Measurements from ENCODE around the gene HMGCS1.
A peak's percentile ranks its signal among the peaks of the same experiment; 100 is the strongest.
"Not testable (repeated sequence)": the region's sequence is repeated elsewhere in the genome, so short reads cannot be mapped to it uniquely, and the experiment has no call there.

Gene HMGCS1

DNA sequence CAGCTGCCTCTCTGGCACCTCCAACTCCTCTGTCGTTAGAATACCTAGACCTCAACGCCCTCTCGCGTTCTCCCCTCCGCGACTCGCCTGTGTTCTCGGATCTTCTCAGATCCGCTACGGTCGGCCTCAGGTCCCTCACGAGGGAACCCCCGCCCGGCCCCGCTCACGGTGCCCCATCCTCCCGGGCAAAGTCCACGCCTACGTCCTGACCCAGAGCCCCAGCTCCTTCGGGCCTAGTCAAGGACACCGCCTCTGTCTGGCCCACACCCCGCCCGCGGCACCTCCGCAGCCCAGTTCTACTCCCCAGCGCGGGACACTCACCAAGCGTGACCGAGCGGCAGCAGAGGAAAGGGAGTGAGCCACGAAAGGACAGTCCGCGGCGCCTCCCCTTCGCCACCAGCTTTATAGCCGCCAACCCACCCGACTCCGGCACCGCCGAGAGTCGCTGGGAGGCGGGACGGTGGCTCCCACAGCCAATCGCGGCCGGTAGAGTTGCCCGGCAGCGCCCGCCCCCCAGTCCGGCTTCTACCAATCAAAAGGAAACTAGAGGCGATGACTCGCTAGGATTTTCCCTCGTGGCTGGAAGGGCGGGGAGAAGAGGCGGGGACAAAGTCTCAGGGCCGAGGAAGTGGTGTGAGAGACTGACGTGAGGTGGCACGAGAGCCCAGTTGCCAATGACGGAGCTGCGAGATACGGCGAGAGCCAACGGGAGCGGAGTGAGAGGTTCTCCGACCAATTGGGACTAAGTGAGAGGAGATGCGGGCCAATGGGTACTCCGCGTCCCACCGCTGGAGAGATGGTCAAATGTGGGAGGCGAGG lies at the start of gene HMGCS1:
Gene HMGCS1, minus strand, starts transcription at position 378 of the 819 bp plus-strand sequence. CDS start 14,447 bp downstream, outside the sequence.
- peak; percentile 83 to 100 (median 99) for DNase-seq

- DNase-seq: no peak
Observed at GRCh38 chr5:43358726-43359125, 45.5 kb upstream of the HMGCS1 start.

GRCh38 chr5:43358301-43358700 lies 45.1 kb upstream of the HMGCS1 start:
- no peak for DNase-seq

DNA sequence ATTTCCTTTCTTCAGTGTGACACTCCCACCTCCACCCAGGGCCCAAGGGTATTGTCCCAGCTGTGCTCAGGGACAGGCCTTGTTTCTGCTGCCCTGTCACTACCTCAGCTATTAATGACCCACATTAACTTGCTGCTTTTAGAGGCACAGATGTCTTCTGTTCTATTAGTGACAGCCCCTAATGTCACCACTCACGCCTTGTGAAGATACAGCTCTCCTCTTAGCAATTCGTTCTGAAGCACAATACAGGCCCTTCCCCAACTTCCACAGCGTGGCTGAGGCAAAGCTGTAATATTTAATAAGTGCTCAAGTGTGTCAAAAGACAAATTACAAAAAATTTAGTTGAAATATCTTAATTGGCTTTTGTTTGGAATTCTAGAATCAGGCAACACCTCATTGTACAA lies 44.7 kb upstream of the HMGCS1 start:
- no peak for DNase-seq

DNA sequence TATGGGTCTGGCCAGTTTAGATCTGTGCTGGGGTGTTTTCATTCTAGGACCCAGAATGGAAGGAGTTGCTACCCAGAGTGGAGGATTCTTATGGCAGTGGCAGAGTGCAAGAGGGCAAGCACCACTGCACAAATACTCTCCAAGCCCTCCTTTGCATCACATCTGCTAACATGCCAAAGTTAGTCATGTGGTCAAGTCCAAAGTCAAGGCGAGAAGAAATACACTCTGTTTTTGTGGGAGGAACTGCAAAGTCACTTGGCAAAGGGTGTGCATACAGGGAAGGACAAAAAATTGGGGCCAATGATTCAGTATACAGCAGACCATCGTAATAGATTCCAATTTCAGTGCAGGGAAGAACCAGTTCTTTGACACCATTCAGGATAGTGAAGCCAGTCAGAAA lies 43.9 kb upstream of the HMGCS1 start:
- no peak for DNase-seq

GRCh38 chr5:43354774-43355173 lies 41.6 kb upstream of the HMGCS1 start:
- no peak for DNase-seq

DNA sequence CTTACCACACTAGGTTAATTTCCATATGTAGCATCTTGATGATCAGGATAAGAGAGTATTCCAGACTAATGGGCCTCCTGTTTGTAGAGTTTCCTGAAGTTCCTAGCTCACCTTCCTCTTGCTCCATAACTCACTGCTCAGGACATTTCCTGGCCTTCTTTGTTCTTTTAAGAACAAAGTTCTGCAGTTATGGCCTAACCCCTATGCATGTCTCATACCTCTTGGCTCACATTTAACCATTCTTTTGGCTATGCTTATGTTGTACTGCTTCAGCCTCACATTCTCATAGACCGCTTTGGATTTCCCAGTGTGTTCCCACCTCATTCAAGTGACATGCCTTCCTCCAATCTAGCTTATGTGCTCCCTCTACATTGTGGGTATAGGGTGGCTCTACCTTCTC lies 40.5 kb upstream of the HMGCS1 start:
- no peak for DNase-seq

GRCh38 chr5:43352915-43353314 lies 39.7 kb upstream of the HMGCS1 start:
- no peak for DNase-seq

GRCh38 chr5:43352131-43352530 lies 38.9 kb upstream of the HMGCS1 start:
- no peak for DNase-seq

- DNase-seq: no peak
Observed at GRCh38 chr5:43348861-43349363, 35.7 kb upstream of the HMGCS1 start.

GRCh38 chr5:43348207-43348606 lies 35.0 kb upstream of the HMGCS1 start:
- no peak for DNase-seq

DNA sequence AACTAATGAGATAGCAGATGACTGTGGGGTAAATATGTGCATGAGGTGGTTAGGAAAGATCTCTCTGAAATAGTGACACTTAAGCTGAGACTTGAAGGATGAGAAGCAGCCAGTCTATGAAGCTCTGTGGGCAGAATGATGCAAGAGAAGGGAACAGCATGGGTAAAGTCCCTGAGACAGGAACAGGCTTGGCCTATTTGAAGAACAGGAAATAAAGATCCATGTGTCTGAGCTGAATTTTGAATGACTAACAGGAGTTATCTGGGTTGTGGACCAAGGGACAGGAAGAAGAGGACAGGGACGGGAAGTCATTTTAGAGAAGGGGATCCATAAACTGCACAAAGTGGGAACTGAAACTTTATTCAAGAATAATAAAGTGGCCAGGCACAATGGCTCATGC lies 25.6 kb upstream of the HMGCS1 start:
- DNase-seq: no peak

- peak in 7 of 56 donors; percentile 7 to 61 (median 13) for DNase-seq
Observed at GRCh38 chr5:43336159-43336558, 22.9 kb upstream of the HMGCS1 start.

- DNase-seq: no peak
Observed at GRCh38 chr5:43335681-43336080, 22.5 kb upstream of the HMGCS1 start.

DNA sequence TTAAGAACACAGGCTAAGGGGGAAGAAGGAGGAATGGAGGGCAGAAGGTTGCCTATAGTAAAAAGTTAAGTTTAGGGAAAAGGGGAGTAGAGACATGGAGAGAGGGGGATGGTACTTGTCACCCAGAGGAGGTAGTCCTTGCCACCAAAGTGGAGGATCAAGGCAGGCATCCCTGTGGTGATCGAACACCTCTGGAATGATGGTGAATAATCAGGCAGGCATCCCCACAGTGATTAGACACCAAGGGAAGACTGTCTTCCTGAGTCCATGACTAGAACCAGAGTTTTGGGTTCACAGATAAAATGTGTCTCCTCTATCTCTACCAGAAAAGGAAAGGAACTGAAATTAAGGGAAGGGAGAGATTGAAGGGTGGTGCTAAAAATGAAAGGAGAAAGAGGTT lies 19.2 kb upstream of the HMGCS1 start:
- DNase-seq: no peak

DNA sequence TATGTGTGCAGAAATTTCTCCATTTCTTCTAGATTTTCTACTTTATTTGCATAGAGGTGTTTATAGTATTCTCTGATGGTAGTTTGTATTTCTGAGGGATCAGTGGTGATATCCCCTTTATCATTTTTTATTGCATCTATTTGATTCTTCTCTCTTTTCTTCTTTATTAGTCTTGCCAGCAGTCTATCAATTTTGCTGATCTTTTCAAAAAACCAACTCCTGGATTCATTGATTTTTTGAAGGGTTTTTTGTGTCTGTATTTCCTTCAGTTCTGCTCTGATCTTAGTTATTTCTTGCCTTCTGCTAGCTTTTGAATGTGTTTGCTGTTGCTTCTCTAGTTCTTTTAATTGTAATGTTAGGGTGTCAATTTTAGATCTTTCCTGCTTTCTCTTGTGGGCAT lies 12.4 kb upstream of the HMGCS1 start:
- DNase-seq: not testable (repeated sequence)

- not testable (repeated sequence) for DNase-seq
Observed at GRCh38 chr5:43323488-43323887, 10.3 kb upstream of the HMGCS1 start.

- no peak for DNase-seq
Observed at GRCh38 chr5:43320846-43321245, 7.6 kb upstream of the HMGCS1 start.

DNA sequence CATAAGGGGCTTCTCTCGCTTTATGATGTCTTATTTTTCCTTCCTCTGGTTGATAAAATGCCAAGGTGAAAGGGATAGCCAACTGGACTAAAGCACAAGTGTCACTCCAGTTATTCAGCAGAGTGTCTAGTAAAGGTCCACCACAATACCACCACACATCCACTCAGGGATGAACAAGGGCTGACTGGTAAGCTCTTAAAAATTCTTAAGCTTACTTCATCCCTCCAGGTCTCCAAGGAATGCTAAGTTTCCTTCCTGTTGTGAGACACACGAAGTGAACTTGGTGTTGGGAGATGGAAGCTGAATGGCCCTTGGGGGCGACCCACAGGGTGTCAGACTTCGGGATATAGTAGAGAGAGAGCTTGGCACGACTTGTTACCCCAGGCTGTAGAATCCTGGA lies 3.2 kb upstream of the HMGCS1 start:
- DNase-seq: no peak

- peak in 1 of 56 donors; percentile 2 for DNase-seq
Observed at GRCh38 chr5:43315682-43316081, 2.5 kb upstream of the HMGCS1 start.

DNA sequence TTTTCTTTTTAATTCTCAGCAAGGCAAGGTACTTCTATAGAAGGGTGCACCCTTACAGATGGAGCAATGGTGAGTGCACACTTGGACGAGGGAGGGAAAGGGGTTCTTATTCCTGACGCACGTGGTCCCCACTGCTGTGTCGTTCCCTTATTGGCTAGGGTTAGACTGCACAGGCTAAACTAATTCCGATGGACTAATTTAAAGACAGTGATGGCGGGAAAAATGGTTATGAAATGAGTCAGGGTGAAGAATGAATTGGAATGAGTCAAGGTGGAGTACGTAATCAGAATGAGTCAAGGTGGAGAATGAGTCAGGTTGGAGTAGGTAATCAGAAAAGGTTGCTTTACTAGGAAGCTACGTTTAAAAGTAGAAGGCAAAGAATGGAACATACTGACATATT lies 2.1 kb upstream of the HMGCS1 start:
- peak in 3 of 56 donors; percentile 8 to 49 (median 26) for DNase-seq

DNA sequence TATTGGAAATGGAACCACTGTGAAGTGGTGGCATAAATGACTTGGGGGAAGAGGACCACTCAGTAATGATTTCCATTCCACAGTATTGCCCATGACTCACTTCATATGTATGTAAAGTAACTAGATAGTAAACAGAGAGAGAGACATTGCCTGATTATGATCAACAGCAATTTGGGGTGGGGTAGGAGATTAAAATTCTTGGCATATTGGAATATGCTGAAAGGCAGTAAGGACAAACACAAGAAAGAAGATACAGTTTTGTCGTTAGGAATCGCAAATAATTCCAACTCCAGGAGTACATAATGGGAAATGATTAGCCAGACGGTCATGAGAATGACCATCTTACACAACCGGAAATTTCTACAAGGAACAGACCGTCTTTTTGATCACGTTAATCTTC lies 1.5 kb upstream of the HMGCS1 start:
- no peak for DNase-seq

DNA sequence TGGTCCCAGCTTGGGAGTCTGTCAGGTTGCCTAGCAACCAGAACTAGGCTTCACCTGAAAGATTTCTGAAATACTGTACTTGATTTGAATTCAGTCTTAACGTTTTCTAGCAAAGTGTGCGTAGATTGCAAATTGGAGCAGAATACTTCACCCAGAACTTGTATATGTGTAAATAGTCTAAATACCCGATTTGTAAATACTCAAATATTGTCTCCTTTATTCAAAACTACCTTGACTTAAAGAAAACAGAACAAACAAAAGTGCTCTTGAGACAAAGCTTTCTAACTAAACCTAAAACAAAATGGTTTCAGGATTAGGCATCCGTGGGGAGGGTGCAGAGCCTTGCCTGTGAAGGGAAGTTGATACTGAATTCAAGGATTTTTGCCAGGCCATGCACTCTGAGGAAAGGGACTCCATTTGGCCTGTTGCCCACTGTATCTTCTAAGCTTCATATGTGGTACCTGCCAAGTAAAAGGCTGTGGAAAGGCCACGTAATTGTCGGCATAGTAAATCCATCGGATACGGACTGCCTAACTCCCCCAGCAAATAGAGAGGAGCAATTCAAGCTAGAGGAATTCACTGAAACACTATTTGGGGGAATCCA lies 744 bp upstream of the HMGCS1 start:
- DNase-seq: peak in 16 of 56 donors; percentile 3 to 41 (median 10)

Data from nucleus accumbens (tissue), 56 donors.